ENCODE measurements around the gene SPRY4.
"Not testable (repeated sequence)": the region's sequence is repeated elsewhere in the genome, so short reads cannot be mapped to it uniquely, and the experiment has no call there.

The SPRY4 gene

GRCh38 chr5:142306077-142306502 lies 18.7 kb downstream of the SPRY4 start:
- Histone ChIP-seq H3K36me3 (ENCODE audit: insufficient read depth, low read length) (no peaks in the 10 kb centered on the region), H3K9me3 (ENCODE audit: low read length) (no peaks in the 10 kb centered on the region), H2AFZ (ENCODE audit: low read depth, low read length) (no peak overlapping the region), H3K4me3 (ENCODE audit: low read length) (no peak overlapping the region), H3K27me3 (ENCODE audit: insufficient read depth, low read length) (no peaks in the 10 kb centered on the region), H3K4me1 (ENCODE audit: insufficient read depth, low read length) (no peaks in the 10 kb centered on the region)

- H3K27me3 ChIP-seq (ENCODE audit: insufficient read depth, low read length) = no peaks in the 10 kb centered on the region
Measured at GRCh38 chr5:142305211-142305610, 19.6 kb downstream of the SPRY4 start.

DNA sequence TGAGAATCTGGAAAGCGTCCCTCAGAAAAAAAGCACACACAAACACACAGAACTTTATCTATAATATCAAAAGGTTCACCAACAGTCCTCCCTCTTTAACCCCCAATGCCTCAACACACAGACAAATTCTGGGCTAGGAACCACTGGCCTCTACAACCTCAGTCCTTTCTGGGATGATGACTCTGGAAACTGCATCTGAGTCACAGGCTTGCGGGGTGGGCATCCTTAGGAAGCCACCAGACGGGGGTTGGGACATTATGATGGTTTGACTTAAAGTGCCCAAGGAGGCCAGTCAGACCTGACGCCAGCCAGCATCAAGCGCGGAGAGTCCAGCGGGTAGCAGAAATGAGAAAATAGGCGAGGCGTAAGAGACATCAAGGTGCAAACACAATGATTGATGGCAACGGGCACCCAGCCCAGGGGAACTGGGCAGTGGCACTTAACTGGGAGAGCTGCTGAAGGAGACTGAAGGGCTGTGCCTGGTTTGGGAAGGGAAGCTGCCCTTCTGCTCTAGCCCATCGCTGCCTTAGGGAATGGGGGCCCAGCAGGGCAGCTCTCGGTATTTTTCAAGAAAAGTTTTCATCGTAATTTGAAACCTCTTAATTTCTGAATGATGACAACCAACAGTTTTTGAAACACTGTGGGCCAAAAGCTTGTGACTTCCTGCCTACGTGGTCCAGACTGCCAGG lies 20.7 kb downstream of the SPRY4 start:
- no peaks in the 10 kb centered on the region for H3K9me3 ChIP-seq (ENCODE audit: low read length)
- H3K27me3 ChIP-seq (ENCODE audit: insufficient read depth, low read length) = no peaks in the 10 kb centered on the region
- H2AFZ ChIP-seq (ENCODE audit: low read depth, low read length) = no peak overlapping the region
- no peak overlapping the region for H3K4me3 ChIP-seq (ENCODE audit: low read length)
- H3K4me1 ChIP-seq (ENCODE audit: insufficient read depth, low read length) = no peaks in the 10 kb centered on the region
- no peaks in the 10 kb centered on the region for H3K36me3 ChIP-seq (ENCODE audit: insufficient read depth, low read length)

More at GRCh38 chr5:142305211-142305610, 19.6 kb downstream of the SPRY4 start:
- Histone ChIP-seq H3K36me3 (ENCODE audit: insufficient read depth, low read length) (no peaks in the 10 kb centered on the region), H3K4me1 (ENCODE audit: insufficient read depth, low read length) (no peaks in the 10 kb centered on the region), H2AFZ (ENCODE audit: low read depth, low read length) (no peak overlapping the region), H3K9me3 (ENCODE audit: low read length) (no peaks in the 10 kb centered on the region), H3K4me3 (ENCODE audit: low read length) (no peak overlapping the region)

DNA sequence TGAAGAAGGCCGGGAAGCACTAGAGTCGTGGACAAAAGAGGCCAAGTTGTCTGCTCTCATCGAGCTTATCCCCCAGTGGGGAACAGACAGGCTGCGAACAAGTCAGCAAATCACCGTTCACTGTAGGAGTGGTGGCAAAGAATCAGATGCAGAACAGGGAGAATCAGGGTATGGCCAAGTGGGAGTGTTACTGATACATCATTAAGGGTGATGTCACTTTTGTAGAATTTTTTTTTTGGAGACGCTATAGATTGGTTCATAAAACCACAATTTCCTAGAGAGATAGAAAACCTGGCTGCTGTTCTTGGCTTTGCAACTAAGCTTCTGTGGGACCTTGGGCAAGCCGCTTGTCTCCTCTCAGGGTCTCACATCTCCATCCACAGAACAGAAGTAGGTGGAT lies 21.3 kb downstream of the SPRY4 start:
- no peaks in the 10 kb centered on the region for H3K4me1 ChIP-seq (ENCODE audit: insufficient read depth, low read length)
- no peak overlapping the region for H3K4me3 ChIP-seq (ENCODE audit: low read length)
- H3K27me3 ChIP-seq (ENCODE audit: insufficient read depth, low read length) = no peaks in the 10 kb centered on the region
- H2AFZ ChIP-seq (ENCODE audit: low read depth, low read length) = no peak overlapping the region
- no peaks in the 10 kb centered on the region for H3K36me3 ChIP-seq (ENCODE audit: insufficient read depth, low read length)
- no peaks in the 10 kb centered on the region for H3K9me3 ChIP-seq (ENCODE audit: low read length)

DNA sequence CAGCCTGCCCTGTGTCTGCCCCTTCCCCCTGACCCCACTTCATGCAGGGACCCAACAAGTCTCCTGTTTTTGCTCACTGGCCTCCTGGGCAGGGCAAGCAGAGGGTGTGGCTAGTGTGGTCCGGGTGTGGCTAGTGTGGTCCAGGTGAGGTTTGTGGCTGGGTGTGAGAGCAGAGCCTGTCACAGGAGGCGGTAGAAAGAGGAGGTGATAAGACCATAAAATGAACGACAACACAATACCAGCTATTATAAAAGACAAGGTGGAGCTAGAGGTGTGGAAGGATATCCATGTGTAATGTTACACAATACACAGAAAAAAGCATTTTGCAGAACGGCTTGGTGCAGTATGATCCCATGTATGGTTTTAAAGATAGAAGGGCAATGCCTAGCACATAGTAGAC lies 23.3 kb downstream of the SPRY4 start:
- Histone ChIP-seq H3K9me3 (ENCODE audit: low read length) (no peaks in the 10 kb centered on the region), H3K36me3 (ENCODE audit: insufficient read depth, low read length) (no peaks in the 10 kb centered on the region), H3K27me3 (ENCODE audit: insufficient read depth, low read length) (no peaks in the 10 kb centered on the region), H2AFZ (ENCODE audit: low read depth, low read length) (no peak overlapping the region), H3K4me1 (ENCODE audit: insufficient read depth, low read length) (peaks cover 4% of the 10 kb centered on the region), H3K4me3 (ENCODE audit: low read length) (no peak overlapping the region)

GRCh38 chr5:142300677-142301076 lies 24.1 kb downstream of the SPRY4 start:
- H3K27me3 ChIP-seq (ENCODE audit: insufficient read depth, low read length) = no peaks in the 10 kb centered on the region
- H2AFZ ChIP-seq (ENCODE audit: low read depth, low read length) = no peak overlapping the region
- no peaks in the 10 kb centered on the region for H3K36me3 ChIP-seq (ENCODE audit: insufficient read depth, low read length)
- H3K9me3 ChIP-seq (ENCODE audit: low read length) = no peaks in the 10 kb centered on the region
- H3K4me3 ChIP-seq (ENCODE audit: low read length) = no peak overlapping the region
- peaks cover 4% of the 10 kb centered on the region for H3K4me1 ChIP-seq (ENCODE audit: insufficient read depth, low read length)

DNA sequence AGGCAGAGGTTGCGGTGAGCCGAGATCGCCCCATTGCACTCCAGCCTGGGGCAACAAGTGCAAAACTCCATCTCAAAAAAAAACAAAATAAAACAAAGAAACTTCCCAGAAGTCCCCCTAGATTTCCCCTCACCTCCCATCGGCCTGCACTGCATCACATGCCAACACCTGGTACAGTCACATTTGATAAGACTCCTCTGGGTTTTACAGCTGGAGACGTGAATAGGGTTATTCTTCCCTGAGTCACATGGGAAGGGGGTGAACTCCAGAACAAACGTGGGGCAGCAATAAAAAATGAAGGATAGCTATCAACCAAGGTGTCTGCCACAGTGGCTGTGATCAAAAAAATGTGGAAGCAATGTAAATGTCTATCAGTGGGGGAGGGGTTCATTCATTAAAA lies 26.0 kb downstream of the SPRY4 start:
- Histone ChIP-seq H3K36me3 (ENCODE audit: insufficient read depth, low read length) (no peaks in the 10 kb centered on the region), H3K9me3 (ENCODE audit: low read length) (no peaks in the 10 kb centered on the region), H3K4me1 (ENCODE audit: insufficient read depth, low read length) (peaks cover 4% of the 10 kb centered on the region), H3K27me3 (ENCODE audit: insufficient read depth, low read length) (no peaks in the 10 kb centered on the region), H3K4me3 (ENCODE audit: low read length) (no peak overlapping the region), H2AFZ (ENCODE audit: low read depth, low read length) (no peak overlapping the region)

DNA sequence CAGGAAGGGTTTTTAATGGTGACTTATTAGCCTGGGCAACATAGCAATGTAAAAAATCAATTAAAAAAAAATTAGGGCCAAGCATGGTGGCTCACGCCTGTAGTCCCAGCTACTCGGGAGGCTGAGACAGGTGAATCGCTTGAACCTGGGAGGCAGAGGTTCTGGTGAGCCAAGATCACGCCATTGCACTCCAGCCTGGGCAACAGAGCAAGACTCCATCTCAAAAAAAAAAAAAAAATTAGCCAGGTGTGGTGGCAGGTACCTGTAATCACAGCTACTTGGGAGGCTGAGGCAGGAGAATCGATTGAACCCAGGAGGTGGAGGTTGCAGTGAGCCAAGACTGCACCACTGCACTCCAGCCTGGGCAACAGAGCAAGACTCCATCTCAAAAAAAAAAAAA lies 27.0 kb downstream of the SPRY4 start:
- H3K36me3 ChIP-seq (ENCODE audit: insufficient read depth, low read length); H3K27me3 ChIP-seq (ENCODE audit: insufficient read depth, low read length); H3K4me1 ChIP-seq (ENCODE audit: insufficient read depth, low read length); H3K4me3 ChIP-seq (ENCODE audit: low read length); H2AFZ ChIP-seq (ENCODE audit: low read depth, low read length); H3K9me3 ChIP-seq (ENCODE audit: low read length): not testable (repeated sequence)

GRCh38 chr5:142296914-142297417 lies 27.9 kb downstream of the SPRY4 start:
- Histone ChIP-seq H3K9me3 (ENCODE audit: low read length) (no peaks in the 10 kb centered on the region), H3K4me1 (ENCODE audit: insufficient read depth, low read length) (peaks cover 4% of the 10 kb centered on the region), H3K36me3 (ENCODE audit: insufficient read depth, low read length) (no peaks in the 10 kb centered on the region), H3K27me3 (ENCODE audit: insufficient read depth, low read length) (no peaks in the 10 kb centered on the region), H2AFZ (ENCODE audit: low read depth, low read length) (no peak overlapping the region), H3K4me3 (ENCODE audit: low read length) (no peak overlapping the region)

DNA sequence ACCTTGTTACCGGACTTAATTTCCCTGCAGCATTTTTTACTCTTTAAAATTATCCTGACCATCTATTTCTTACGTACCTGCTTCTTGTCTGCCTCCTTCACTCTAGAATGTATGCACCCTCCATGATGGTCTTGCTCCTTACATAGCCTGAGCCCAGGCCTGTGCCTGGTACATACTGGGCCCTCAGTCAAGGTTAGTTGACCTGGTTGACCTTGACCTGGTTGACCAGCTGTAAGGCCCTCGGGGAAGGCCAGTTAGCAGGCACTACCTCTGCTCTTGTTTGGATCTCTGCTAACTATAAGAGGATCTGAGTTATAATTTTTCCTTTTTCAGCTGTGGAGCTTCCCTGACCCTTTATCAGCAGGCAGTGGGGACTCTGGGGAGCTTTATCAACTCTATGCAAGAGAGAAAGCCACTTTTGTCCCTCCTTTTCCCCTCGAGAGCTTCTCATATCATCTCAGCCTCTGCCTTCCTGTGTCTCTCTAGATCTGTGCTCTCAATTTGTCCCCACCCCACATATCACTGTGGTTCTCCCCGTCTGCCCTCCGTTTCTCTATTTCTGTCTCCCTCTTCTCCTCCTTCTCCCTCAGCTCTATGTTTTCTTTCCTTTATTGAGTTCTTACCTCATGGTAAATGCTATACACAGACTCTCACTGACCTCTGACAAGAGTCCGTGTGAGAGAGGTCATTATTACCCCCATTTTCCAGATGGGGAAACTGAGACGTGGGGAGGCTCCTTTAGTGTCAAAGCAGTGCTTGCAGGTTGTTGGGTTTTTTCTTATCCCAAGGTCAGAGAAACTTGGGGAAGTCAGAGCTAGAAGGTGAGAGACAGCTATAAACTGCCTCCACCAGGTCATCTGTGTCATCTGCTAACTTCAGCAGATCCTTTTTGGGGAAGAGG lies 28.6 kb downstream of the SPRY4 start:
- no peak overlapping the region for H3K4me3 ChIP-seq (ENCODE audit: low read length)
- H3K4me1 ChIP-seq (ENCODE audit: insufficient read depth, low read length) = peaks cover 4% of the 10 kb centered on the region
- H3K27me3 ChIP-seq (ENCODE audit: insufficient read depth, low read length) = no peaks in the 10 kb centered on the region
- no peaks in the 10 kb centered on the region for H3K9me3 ChIP-seq (ENCODE audit: low read length)
- H3K36me3 ChIP-seq (ENCODE audit: insufficient read depth, low read length) = no peaks in the 10 kb centered on the region
- H2AFZ ChIP-seq (ENCODE audit: low read depth, low read length) = no peak overlapping the region

DNA sequence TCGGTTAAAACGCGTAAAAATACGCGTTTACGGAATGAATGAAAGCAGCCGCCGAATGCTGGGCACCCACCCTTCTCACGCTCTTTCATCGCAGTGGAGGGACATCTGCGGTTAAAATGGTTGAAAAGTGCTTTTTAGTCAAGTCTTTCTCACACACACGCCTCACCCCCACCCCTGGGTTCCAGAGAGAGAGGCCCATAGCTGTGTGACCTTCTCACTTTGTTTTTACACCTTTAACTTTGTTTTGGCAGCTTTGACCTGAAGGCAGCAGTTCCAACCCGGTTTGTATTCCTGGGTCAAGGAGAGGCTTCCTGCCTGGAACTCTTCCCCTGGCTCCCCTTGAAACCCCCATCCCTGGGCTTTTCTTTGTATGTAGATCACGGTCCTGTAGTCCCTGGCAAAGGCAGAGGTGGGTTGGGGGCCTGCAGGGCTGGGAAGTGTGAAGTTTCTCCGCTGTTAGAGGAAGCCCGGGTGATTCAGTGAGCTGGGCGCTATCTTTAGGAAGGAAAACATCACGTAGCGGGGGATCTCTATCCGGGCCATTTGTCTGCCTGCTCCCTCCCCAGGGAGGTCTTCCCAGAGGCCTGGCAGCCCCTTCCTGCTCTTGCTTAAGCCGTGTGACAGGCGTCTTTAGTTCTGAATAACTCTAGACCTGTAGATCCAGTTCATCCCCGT lies 29.6 kb downstream of the SPRY4 start:
- H3K36me3 ChIP-seq (ENCODE audit: insufficient read depth, low read length) = no peaks in the 10 kb centered on the region
- no peak overlapping the region for H2AFZ ChIP-seq (ENCODE audit: low read depth, low read length)
- no peaks in the 10 kb centered on the region for H3K27me3 ChIP-seq (ENCODE audit: insufficient read depth, low read length)
- peaks cover 11% of the 10 kb centered on the region for H3K4me1 ChIP-seq (ENCODE audit: insufficient read depth, low read length)
- H3K4me3 ChIP-seq (ENCODE audit: low read length) = no peak overlapping the region
- H3K9me3 ChIP-seq (ENCODE audit: low read length) = no peaks in the 10 kb centered on the region

DNA sequence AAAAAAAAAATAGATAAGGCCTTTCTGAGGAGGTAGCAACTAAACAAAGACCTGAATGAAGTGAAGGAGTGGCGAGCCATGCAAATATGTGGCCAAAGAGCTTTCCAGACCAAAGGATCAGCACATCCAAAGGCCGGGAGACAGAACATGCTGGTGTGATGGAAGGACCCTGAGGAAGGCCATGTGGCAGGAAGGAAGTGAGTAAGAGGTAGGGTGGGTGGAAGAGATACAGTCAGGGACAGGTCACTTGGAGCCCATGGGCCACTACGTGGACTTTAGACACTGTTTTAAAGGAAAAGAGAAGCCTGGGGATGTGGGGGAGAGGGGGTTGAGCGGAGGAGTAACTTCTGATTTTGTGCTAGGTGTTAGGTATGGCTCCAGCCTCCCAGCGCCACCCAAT lies 31.3 kb downstream of the SPRY4 start:
- Histone ChIP-seq H3K9me3 (ENCODE audit: low read length) (no peaks in the 10 kb centered on the region), H3K4me3 (ENCODE audit: low read length) (no peak overlapping the region), H3K36me3 (ENCODE audit: insufficient read depth, low read length) (no peaks in the 10 kb centered on the region), H3K27me3 (ENCODE audit: insufficient read depth, low read length) (no peaks in the 10 kb centered on the region), H3K4me1 (ENCODE audit: insufficient read depth, low read length) (peaks cover 12% of the 10 kb centered on the region), H2AFZ (ENCODE audit: low read depth, low read length) (no peak overlapping the region)

- no peaks in the 10 kb centered on the region for H3K9me3 ChIP-seq (ENCODE audit: low read length)
- no peaks in the 10 kb centered on the region for H3K36me3 ChIP-seq (ENCODE audit: insufficient read depth, low read length)
- H3K27me3 ChIP-seq (ENCODE audit: insufficient read depth, low read length) = no peaks in the 10 kb centered on the region
- no peak overlapping the region for H2AFZ ChIP-seq (ENCODE audit: low read depth, low read length)
- H3K4me3 ChIP-seq (ENCODE audit: low read length) = no peak overlapping the region
- H3K4me1 ChIP-seq (ENCODE audit: insufficient read depth, low read length) = peaks cover 12% of the 10 kb centered on the region
Measured at GRCh38 chr5:142292808-142293207, 32.0 kb downstream of the SPRY4 start.
